SK-N-SH (cell line): ENCODE data around the gene UGT1A4. TPM values are rescaled to one million over a fixed set of nuclear protein-coding genes. Genes with fewer than 3 reads are reported as not detected.

Source experiments
- CTCF ChIA-PET: fragments of 300-600, 350-600 bp; formaldehyde crosslinking; extraction: SDS; loops from one replicate; lab custom pipeline; 2021; lab: Yijun Ruan, JAX
- POLR2A ChIA-PET: fragments of 350-600 bp; sonication (Branson Sonifier 250); formaldehyde crosslinking; extraction: SDS; loops from one replicate; lab custom pipeline; 2020; ENCODE audit warnings: antibody characterized with exemption, inconsistent platforms; lab: Yijun Ruan, JAX
- DNase-seq: peaks from one replicate; pipeline ENCODE4 v3.0.0; 2012
- H2AFZ ChIP-seq: fragments of 200-600 bp; sonication (generic); 2 replicates; pipeline ENCODE4 v1.8.1; 2016; ENCODE audit warnings: antibody characterized with exemption, mild to moderate bottlenecking, low read depth
- H3F3A ChIP-seq: fragments of 200-600 bp; sonication (generic); replicated peaks from 2 replicates; pipeline ENCODE3; 2016; ENCODE audit warnings: antibody characterized with exemption, mild to moderate bottlenecking; ENCODE audit not compliant: insufficient read depth
- H3K27ac ChIP-seq, 2 experiments: fragments of 200-500 bp in 1 of 2; fragments of 200-600 bp in 1 of 2; sonication (Bioruptor generic) in 1 of 2; sonication (generic), shearing (Covaris generic) in 1 of 2; 2 replicates each; pipeline versions ENCODE4 v1.5.1 to v1.6.1; 2014 to 2016; ENCODE audit warnings: low read depth in 2 of 2, inconsistent platforms in 1 of 2, low read length in 1 of 2, mild to moderate bottlenecking in 1 of 2, mixed read lengths in 1 of 2
- H3K27me3 ChIP-seq: fragments of 200-600 bp; sonication (generic), shearing (Covaris generic); 2 replicates; pipeline ENCODE4 v1.6.1; 2016; ENCODE audit warnings: mixed run types; ENCODE audit not compliant: insufficient read depth
- H3K36me3 ChIP-seq, 2 experiments: fragments of 200-500 bp in 1 of 2; fragments of 200-600 bp in 1 of 2; sonication (Bioruptor generic) in 1 of 2; sonication (generic) in 1 of 2; replicated peaks in 1 of 2; 2 replicates each; pipeline versions ENCODE3 to v1.5.1; 2014 to 2016; ENCODE audit warnings: low read length in 1 of 2, mild to moderate bottlenecking in 1 of 2; ENCODE audit not compliant: insufficient read depth in 2 of 2, control insufficient read depth in 1 of 2
- H3K4me1 ChIP-seq, 2 experiments: fragments of 200-500 bp in 1 of 2; fragments of 200-600 bp in 1 of 2; sonication (Bioruptor generic) in 1 of 2; sonication (generic), shearing (Covaris generic) in 1 of 2; 2 replicates each; pipeline versions ENCODE4 v1.5.1 to v1.6.1; 2014 to 2016; ENCODE audit warnings: low read depth in 1 of 2, low read length in 1 of 2, mixed run types in 1 of 2; ENCODE audit not compliant: insufficient read depth in 2 of 2, control insufficient read depth in 1 of 2
- H3K4me2 ChIP-seq: fragments of 200-600 bp; sonication (generic), shearing (Covaris generic); 2 replicates; pipeline ENCODE4 v1.6.1; 2017; ENCODE audit warnings: mixed run types
- H3K4me3 ChIP-seq, 2 experiments: fragments of 200-500 bp in 1 of 2; fragments of 200-600 bp in 1 of 2; sonication (Bioruptor generic) in 1 of 2; sonication (generic), shearing (Covaris generic) in 1 of 2; 2 replicates each; pipeline versions ENCODE4 v1.5.1 to v1.8.1; 2014 to 2016; ENCODE audit warnings: low read depth in 2 of 2, inconsistent platforms in 1 of 2, low read length in 1 of 2, mild to moderate bottlenecking in 1 of 2, mixed read lengths in 1 of 2, moderate library complexity in 1 of 2
- H3K79me2 ChIP-seq: fragments of 200-600 bp; sonication (generic); 2 replicates; pipeline ENCODE4 v1.8.1; 2017; ENCODE audit warnings: mild to moderate bottlenecking; ENCODE audit not compliant: insufficient read depth
- H3K9ac ChIP-seq: fragments of 200-600 bp; sonication (generic); 2 replicates; pipeline ENCODE4 v1.6.1; 2017; ENCODE audit warnings: mixed run types
- H3K9me2 ChIP-seq: fragments of 200-600 bp; sonication (generic); 2 replicates; pipeline ENCODE4 v1.6.1; 2017; ENCODE audit warnings: mixed run types
- H3K9me3 ChIP-seq: fragments of 200-600 bp; sonication (generic); 2 replicates; pipeline ENCODE4 v1.6.1; 2017; ENCODE audit warnings: mixed run types, mild to moderate bottlenecking, moderate library complexity
- H4K20me1 ChIP-seq: fragments of 200-600 bp; sonication (generic); 2 replicates; pipeline ENCODE4 v1.6.1; 2017; ENCODE audit warnings: mild to moderate bottlenecking, mixed run types; ENCODE audit not compliant: insufficient read depth
- EZH2phosphoT487 ChIP-seq: fragments of 200-600 bp; sonication (generic); IDR thresholded peaks from 2 replicates; pipeline ENCODE4 v1.6.1; 2017; ENCODE audit warnings: low read depth, mixed run types, mild to moderate bottlenecking, antibody characterized with exemption, moderate library complexity, borderline replicate concordance
- FOSL2 ChIP-seq: IDR thresholded peaks from 2 replicates; pipeline ENCODE4 v1.4.0; 2012; ENCODE audit warnings: low read depth, mild to moderate bottlenecking, moderate library complexity, borderline replicate concordance
- FOXJ3 ChIP-seq: sonication (generic); formaldehyde crosslinking; IDR thresholded peaks from 2 replicates; pipeline ENCODE4 v1.5.1; 2020; ENCODE audit warnings: mild to moderate bottlenecking, missing genetic modification reagents
- GABPA ChIP-seq: IDR thresholded peaks from 2 replicates; pipeline ENCODE4 v1.4.0; 2012; ENCODE audit warnings: low read depth, mild to moderate bottlenecking
- MEF2A ChIP-seq: IDR thresholded peaks from 2 replicates; pipeline ENCODE4 v1.4.0; 2012; ENCODE audit warnings: low read depth, borderline replicate concordance
- NFIC ChIP-seq: IDR thresholded peaks from 2 replicates; pipeline ENCODE4 v1.4.0; 2012; ENCODE audit warnings: borderline replicate concordance
- NRF1 ChIP-seq: IDR thresholded peaks from 2 replicates; pipeline ENCODE4 v1.6.1; 2012; ENCODE audit warnings: low read depth, mild to moderate bottlenecking, low read length
- RCOR1 ChIP-seq: fragments of 150-350 bp; IDR thresholded peaks from 2 replicates; pipeline ENCODE4 v1.6.1; 2017; ENCODE audit warnings: antibody characterized with exemption, low read length
- SIN3A ChIP-seq: IDR thresholded peaks from 2 replicates; pipeline ENCODE4 v1.6.1; 2012; ENCODE audit warnings: low read depth, mild to moderate bottlenecking, low read length, moderate library complexity, borderline replicate concordance
- SMC3 ChIP-seq: IDR thresholded peaks from 2 replicates; pipeline ENCODE4 v1.6.1; 2012; ENCODE audit warnings: low read depth, low read length, improper control_type of control experiment
- TAF1 ChIP-seq: IDR thresholded peaks from 2 replicates; pipeline ENCODE4 v1.6.1; 2012; ENCODE audit warnings: low read depth, mild to moderate bottlenecking, low read length, moderate library complexity, borderline replicate concordance
- TEAD4 ChIP-seq: IDR thresholded peaks from 2 replicates; pipeline ENCODE4 v1.4.0; 2012; ENCODE audit warnings: mild to moderate bottlenecking, borderline replicate concordance; ENCODE audit not compliant: insufficient read depth
- YY1 ChIP-seq: IDR thresholded peaks from 2 replicates; pipeline ENCODE4 v1.4.0; 2012; ENCODE audit warnings: low read depth, mild to moderate bottlenecking
- WGBS: methylation state at CpG from one replicate; pipeline ENCODE4 v1.1.6; 2017; ENCODE audit warnings: low lambda C conversion rate; 5-methylcytosine and 5-hydroxymethylcytosine counted together
- polyA plus RNA-seq, 3 experiments: library from polyadenylated mRNA; depleted of rRNA; stranded (reverse); fragments of >200 nt; gene quantifications; 2 replicates each; pipeline ENCODE4 v1.2.3, GENCODE V29; 2012
- TF ChIP-seq, protein P1 (sequence below): IDR thresholded peaks from 2 replicates; pipeline ENCODE4 v1.4.0; 2012; ENCODE audit warnings: low read depth, borderline replicate concordance
- TF ChIP-seq, protein P2 (sequence below): IDR thresholded peaks from 2 replicates; pipeline ENCODE4 v1.4.0; 2012; ENCODE audit warnings: low read depth
- TF ChIP-seq, protein P3 (sequence below): IDR thresholded peaks from 2 replicates; pipeline ENCODE4; 2012
- TF ChIP-seq, protein P4 (sequence below): fragments of 150-350 bp; IDR thresholded peaks from 2 replicates; pipeline ENCODE4 v1.6.1; 2017; ENCODE audit warnings: antibody characterized with exemption, low read length, low read depth, borderline replicate concordance
- TF ChIP-seq, protein P5 (sequence below): fragments of 200-600 bp; sonication (generic); IDR thresholded peaks from 2 replicates; pipeline ENCODE4 v1.6.1; 2017; ENCODE audit warnings: antibody characterized with exemption, mild to moderate bottlenecking, moderate library complexity

Gene UGT1A4
- polyA plus RNA-seq, 1 of the 3 experiments (the other 2 are of a cell fraction), result not detected

DNA sequence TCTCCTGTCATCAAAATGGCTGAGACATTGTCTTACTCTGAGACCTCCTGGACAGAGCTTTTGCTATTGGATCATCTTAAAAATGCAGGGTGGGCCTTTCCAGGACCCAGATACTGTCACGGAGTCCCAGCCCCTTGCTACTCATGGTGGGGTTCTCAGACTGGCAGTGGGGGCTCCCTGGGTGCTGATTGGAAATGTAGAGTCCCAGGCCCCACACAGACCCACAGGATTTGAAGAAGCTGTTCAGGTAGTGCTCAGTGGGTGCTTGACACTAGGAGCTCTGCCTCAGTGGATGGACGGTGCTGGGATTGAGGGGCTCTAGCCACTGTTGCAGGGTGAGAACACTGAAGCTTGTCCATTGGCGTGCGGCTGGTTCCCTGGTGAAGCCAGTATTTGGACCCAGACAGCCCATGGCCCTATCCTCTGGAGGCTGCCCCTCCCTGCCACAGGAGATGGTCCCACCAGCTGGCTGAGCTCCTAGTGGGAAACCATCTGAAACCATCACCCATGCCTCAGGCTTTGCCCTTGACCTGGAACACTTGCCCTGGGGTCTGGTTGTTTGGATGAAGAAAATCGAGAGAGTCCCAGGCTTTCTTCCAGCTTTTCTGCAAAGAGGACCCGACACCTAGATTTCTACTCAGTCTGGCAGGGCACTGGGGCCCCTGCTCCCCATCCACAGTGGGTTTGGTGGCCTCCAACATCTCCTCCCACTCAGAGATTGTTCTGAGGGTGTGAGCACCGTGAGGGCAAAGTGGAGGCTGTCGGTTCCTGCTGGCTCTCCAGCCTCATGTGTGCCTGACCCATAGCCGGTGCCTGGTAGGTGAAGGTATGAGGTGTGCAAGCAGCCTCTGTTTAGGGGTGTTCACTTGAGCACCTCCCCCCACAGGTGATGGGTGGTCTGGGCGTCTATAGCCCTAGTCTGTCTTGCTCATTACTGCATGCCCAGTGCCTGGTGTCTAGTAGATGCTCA is 89.7 kb downstream of the UGT1A4 start:
- no peak overlapping the region for H3K9ac ChIP-seq

More for the DNA sequence above, 89.7 kb downstream of the UGT1A4 start:
- no peak overlapping the region for H3K27ac ChIP-seq
- H3K4me3 ChIP-seq, result no peak overlapping the region
- H3F3A ChIP-seq, result no peaks in the 10 kb centered on the region
- no peaks in the 10 kb centered on the region for H3K4me1 ChIP-seq
- ChIA-PET CTCF (interaction anchor here (0.6 kb wide), 1 partner anchor 454 kb away, joined by 3 read pairs; the partner anchor contains the start of gene DGKD), POLR2A (no interaction called here)
- WGBS, result 60% methylated on average over 5 of the region's 10 CpGs
- H4K20me1 ChIP-seq, result no peaks in the 10 kb centered on the region
- H3K9me2 ChIP-seq, result no peaks in the 10 kb centered on the region
- H3K4me2 ChIP-seq, result no peak overlapping the region
- no peaks in the 10 kb centered on the region; the same call in 1 of the 2 replicates for H3K9me3 ChIP-seq
- no peaks in the 10 kb centered on the region for H3K36me3 ChIP-seq
- no peak overlapping the region for H2AFZ ChIP-seq
- TF ChIP-seq, protein P1, sequence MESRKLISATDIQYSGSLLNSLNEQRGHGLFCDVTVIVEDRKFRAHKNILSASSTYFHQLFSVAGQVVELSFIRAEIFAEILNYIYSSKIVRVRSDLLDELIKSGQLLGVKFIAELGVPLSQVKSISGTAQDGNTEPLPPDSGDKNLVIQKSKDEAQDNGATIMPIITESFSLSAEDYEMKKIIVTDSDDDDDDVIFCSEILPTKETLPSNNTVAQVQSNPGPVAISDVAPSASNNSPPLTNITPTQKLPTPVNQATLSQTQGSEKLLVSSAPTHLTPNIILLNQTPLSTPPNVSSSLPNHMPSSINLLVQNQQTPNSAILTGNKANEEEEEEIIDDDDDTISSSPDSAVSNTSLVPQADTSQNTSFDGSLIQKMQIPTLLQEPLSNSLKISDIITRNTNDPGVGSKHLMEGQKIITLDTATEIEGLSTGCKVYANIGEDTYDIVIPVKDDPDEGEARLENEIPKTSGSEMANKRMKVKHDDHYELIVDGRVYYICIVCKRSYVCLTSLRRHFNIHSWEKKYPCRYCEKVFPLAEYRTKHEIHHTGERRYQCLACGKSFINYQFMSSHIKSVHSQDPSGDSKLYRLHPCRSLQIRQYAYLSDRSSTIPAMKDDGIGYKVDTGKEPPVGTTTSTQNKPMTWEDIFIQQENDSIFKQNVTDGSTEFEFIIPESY, result no peak
- TF ChIP-seq EZH2phosphoT487 (no peak), TEAD4 (no peak), MEF2A (no peak), SIN3A (no peak), FOSL2 (no peak), FOXJ3 (CRISPR knock-in tag) (no peak), TAF1 (no peak), RCOR1 (no peak), YY1 (no peak), NFIC (no peak), SMC3 (no peak), NRF1 (no peak), GABPA (no peak)
- TF ChIP-seq, protein P2, sequence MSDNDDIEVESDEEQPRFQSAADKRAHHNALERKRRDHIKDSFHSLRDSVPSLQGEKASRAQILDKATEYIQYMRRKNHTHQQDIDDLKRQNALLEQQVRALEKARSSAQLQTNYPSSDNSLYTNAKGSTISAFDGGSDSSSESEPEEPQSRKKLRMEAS, result no peak
- TF ChIP-seq, protein P3, sequence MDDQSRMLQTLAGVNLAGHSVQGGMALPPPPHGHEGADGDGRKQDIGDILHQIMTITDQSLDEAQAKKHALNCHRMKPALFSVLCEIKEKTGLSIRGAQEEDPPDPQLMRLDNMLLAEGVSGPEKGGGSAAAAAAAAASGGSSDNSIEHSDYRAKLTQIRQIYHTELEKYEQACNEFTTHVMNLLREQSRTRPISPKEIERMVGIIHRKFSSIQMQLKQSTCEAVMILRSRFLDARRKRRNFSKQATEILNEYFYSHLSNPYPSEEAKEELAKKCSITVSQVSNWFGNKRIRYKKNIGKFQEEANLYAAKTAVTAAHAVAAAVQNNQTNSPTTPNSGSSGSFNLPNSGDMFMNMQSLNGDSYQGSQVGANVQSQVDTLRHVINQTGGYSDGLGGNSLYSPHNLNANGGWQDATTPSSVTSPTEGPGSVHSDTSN, result no peak
- TF ChIP-seq, protein P4, sequence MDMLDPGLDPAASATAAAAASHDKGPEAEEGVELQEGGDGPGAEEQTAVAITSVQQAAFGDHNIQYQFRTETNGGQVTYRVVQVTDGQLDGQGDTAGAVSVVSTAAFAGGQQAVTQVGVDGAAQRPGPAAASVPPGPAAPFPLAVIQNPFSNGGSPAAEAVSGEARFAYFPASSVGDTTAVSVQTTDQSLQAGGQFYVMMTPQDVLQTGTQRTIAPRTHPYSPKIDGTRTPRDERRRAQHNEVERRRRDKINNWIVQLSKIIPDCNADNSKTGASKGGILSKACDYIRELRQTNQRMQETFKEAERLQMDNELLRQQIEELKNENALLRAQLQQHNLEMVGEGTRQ, result no peak
- TF ChIP-seq, protein P5, sequence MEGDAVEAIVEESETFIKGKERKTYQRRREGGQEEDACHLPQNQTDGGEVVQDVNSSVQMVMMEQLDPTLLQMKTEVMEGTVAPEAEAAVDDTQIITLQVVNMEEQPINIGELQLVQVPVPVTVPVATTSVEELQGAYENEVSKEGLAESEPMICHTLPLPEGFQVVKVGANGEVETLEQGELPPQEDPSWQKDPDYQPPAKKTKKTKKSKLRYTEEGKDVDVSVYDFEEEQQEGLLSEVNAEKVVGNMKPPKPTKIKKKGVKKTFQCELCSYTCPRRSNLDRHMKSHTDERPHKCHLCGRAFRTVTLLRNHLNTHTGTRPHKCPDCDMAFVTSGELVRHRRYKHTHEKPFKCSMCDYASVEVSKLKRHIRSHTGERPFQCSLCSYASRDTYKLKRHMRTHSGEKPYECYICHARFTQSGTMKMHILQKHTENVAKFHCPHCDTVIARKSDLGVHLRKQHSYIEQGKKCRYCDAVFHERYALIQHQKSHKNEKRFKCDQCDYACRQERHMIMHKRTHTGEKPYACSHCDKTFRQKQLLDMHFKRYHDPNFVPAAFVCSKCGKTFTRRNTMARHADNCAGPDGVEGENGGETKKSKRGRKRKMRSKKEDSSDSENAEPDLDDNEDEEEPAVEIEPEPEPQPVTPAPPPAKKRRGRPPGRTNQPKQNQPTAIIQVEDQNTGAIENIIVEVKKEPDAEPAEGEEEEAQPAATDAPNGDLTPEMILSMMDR, result no peak
- H3K79me2 ChIP-seq, result no peaks in the 10 kb centered on the region
- no peak for DNase-seq
- H3K27me3 ChIP-seq, result no peaks in the 10 kb centered on the region; the same call in 1 of the 2 replicates
